ENCODE measurements around the gene SCGB2A2.

- TF ChIP-seq CTCF (conservative IDR thresholded peaks at IDR 0.05 in 1 of 2, IDR thresholded peaks at IDR 0.05 in 1 of 2; ENCODE audit: extremely low read depth in 1 of 2, insufficient read depth in 1 of 2, low read depth in 1 of 2, low read length in 2 of 2) (no peak), EZH2 (IDR thresholded peaks at IDR 0.05; ENCODE audit: borderline replicate concordance, low read length) (no peak)
Observed at GRCh38 chr11:62256281-62256680, 13.7 kb upstream of the SCGB2A2 start.

All from mammary epithelial cell (primary cell).